MM.1S (cell line): ENCODE data around the gene TGM4.

ENCODE experiments used
- DNase-seq: peaks from one replicate; pipeline ENCODE4 v3.0.0-alpha.2; 2015
- H2AFZ ChIP-seq: fragments of 300-600 bp; sonication (generic); 2 replicates; pipeline ENCODE4 v1.6.0; 2016; ENCODE audit warnings: antibody characterized with exemption, low read length
- H3F3A ChIP-seq: fragments of 300-600 bp; sonication (generic); 2 replicates; pipeline ENCODE4 v1.6.1; 2016; ENCODE audit warnings: mild to moderate bottlenecking, antibody characterized with exemption, low read length, moderate library complexity, mixed read lengths; ENCODE audit not compliant: insufficient read depth
- H3K27ac ChIP-seq: fragments of 300-600 bp; sonication (generic); 2 replicates; pipeline ENCODE4 v1.5.1; 2016; ENCODE audit warnings: mild to moderate bottlenecking, low read length
- H3K27me3 ChIP-seq: fragments of 300-600 bp; sonication (generic); replicated peaks from 2 replicates; pipeline ENCODE4 v1.6.0; 2016; ENCODE audit warnings: low read length; ENCODE audit not compliant: insufficient read depth
- H3K36me3 ChIP-seq: fragments of 300-600 bp; sonication (generic); replicated peaks from 2 replicates; pipeline ENCODE4 v1.6.1; 2016; ENCODE audit warnings: mild to moderate bottlenecking, low read length, mixed read lengths; ENCODE audit not compliant: insufficient read depth
- H3K4me1 ChIP-seq: fragments of 300-600 bp; sonication (generic); 2 replicates; pipeline ENCODE4 v1.6.1; 2016; ENCODE audit warnings: low read length, mixed read lengths
- H3K4me2 ChIP-seq: fragments of 300-600 bp; sonication (generic); 2 replicates; pipeline ENCODE4 v1.6.0; 2016; ENCODE audit warnings: low read depth, low read length
- H3K4me3 ChIP-seq: fragments of 300-600 bp; sonication (generic); 2 replicates; pipeline ENCODE4 v1.5.1; 2016; ENCODE audit warnings: low read length, mixed read lengths
- H3K79me2 ChIP-seq: fragments of 300-600 bp; sonication (generic); 2 replicates; pipeline ENCODE4 v1.6.1; 2016; ENCODE audit warnings: mixed run types, low read length, mixed read lengths
- H3K9ac ChIP-seq: fragments of 300-600 bp; sonication (generic); 2 replicates; pipeline ENCODE4 v1.6.1; 2016; ENCODE audit warnings: low read length, mixed read lengths
- H3K9me2 ChIP-seq: fragments of 300-600 bp; sonication (generic); replicated peaks from 2 replicates; pipeline ENCODE4 v1.6.1; 2016; ENCODE audit warnings: mild to moderate bottlenecking, low read length, mixed read lengths; ENCODE audit not compliant: insufficient read depth
- H3K9me3 ChIP-seq: fragments of 300-600 bp; sonication (generic); replicated peaks from 2 replicates; pipeline ENCODE4 v1.6.1; 2016; ENCODE audit warnings: mild to moderate bottlenecking, low read length, mixed read lengths; ENCODE audit not compliant: insufficient read depth
- H4K20me1 ChIP-seq: fragments of 300-600 bp; sonication (generic); 2 replicates; pipeline ENCODE4 v1.6.1; 2016; ENCODE audit warnings: mild to moderate bottlenecking, low read length, moderate library complexity, mixed read lengths; ENCODE audit not compliant: insufficient read depth
- EZH2 ChIP-seq: fragments of 300-600 bp; sonication (generic); optimal IDR thresholded peaks from 2 replicates; pipeline ENCODE3; 2017; ENCODE audit warnings: low read depth, mild to moderate bottlenecking, antibody characterized with exemption, low read length, mixed read lengths
- EZH2phosphoT487 ChIP-seq: fragments of 300-600 bp; sonication (generic); IDR thresholded peaks from 2 replicates; pipeline ENCODE4 v1.6.1; 2018; ENCODE audit warnings: antibody characterized with exemption, low read length
- TF ChIP-seq, protein P1 (sequence below): fragments of 300-600 bp; sonication (generic); IDR thresholded peaks from 2 replicates; pipeline ENCODE4 v1.5.1; 2016; ENCODE audit warnings: antibody characterized with exemption, low read length, mixed read lengths

TGM4 gene

DNA sequence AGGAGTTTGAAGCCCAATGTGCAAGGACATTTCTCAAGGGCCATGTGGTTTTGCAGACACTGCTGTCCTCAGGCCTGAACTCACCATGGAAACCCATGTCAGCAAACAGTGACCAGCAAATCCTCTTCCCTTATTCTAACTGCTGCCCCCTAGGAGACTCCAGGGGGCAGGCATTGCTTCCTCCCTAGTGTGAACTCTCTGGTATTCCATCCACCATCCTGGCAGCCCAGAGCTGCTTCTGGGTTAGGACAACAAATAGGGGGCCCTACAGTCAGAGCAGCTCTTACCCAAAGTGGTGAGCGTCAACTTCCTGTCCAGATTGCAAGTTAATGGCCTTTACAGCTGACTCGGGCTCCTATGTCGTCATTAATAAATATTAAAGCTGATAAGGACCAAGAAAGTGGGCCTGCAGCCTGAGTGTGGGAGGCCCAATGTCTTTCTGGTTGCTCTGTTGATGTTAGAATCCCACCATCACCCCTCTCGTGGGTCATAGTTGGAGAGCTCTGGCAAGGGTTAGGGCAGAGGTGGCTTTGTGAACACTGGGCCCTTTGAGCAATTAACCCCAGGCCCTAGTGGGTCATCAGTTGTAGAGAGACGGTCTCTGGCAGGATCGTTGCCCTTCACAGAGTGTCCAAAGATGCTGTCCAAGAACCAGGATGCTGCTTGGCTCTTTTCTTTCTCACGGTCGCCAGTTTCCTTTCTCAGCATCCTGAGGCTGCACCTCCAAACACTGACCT lies 41.5 kb downstream of the TGM4 start:
- no peaks in the 10 kb centered on the region for H3K9me3 ChIP-seq
- H3K4me3 ChIP-seq, result no peak overlapping the region
- no peak overlapping the region for H3K9ac ChIP-seq
- no peak for DNase-seq
- H3K27me3 ChIP-seq, result no peaks in the 10 kb centered on the region
- no peaks in the 10 kb centered on the region for H3K79me2 ChIP-seq
- H3K4me2 ChIP-seq, result no peak overlapping the region
- H3K36me3 ChIP-seq, result no peaks in the 10 kb centered on the region
- TF ChIP-seq EZH2phosphoT487, result no peak
- TF ChIP-seq, protein P1, sequence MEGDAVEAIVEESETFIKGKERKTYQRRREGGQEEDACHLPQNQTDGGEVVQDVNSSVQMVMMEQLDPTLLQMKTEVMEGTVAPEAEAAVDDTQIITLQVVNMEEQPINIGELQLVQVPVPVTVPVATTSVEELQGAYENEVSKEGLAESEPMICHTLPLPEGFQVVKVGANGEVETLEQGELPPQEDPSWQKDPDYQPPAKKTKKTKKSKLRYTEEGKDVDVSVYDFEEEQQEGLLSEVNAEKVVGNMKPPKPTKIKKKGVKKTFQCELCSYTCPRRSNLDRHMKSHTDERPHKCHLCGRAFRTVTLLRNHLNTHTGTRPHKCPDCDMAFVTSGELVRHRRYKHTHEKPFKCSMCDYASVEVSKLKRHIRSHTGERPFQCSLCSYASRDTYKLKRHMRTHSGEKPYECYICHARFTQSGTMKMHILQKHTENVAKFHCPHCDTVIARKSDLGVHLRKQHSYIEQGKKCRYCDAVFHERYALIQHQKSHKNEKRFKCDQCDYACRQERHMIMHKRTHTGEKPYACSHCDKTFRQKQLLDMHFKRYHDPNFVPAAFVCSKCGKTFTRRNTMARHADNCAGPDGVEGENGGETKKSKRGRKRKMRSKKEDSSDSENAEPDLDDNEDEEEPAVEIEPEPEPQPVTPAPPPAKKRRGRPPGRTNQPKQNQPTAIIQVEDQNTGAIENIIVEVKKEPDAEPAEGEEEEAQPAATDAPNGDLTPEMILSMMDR, result no peak
- H4K20me1 ChIP-seq, result no peaks in the 10 kb centered on the region
- H3K27ac ChIP-seq, result no peak overlapping the region
- no peak overlapping the region for H2AFZ ChIP-seq
- no peaks in the 10 kb centered on the region for H3F3A ChIP-seq
- no peaks in the 10 kb centered on the region for H3K4me1 ChIP-seq
- no peaks in the 10 kb centered on the region for H3K9me2 ChIP-seq

DNA sequence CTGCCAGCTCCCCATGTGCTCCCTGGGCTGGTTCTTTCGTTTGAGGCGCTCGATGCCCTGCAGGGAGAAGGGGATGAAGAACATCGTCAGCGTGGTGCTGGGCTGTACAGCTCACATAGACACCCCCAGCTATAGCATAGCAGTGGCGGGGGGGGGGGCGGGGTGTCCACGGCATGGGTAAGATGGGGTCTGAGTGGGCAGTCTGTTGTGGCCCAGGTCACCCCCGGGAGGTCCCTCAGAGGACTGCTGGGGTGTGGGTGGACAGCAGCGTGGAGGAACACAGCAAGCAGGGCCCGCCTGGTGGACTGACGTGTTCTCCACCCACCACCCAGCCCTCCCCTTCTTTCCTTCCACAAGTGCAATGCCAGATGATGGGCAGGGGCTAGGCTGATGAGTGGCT lies 43.7 kb downstream of the TGM4 start:
- Histone ChIP-seq H2AFZ (no peak overlapping the region), H3K9me3 (no peaks in the 10 kb centered on the region), H3K4me1 (no peaks in the 10 kb centered on the region), H3K79me2 (no peaks in the 10 kb centered on the region), H3K4me2 (no peak overlapping the region), H3K9me2 (no peaks in the 10 kb centered on the region), H3F3A (no peaks in the 10 kb centered on the region), H3K9ac (no peak overlapping the region), H3K27ac (no peak overlapping the region), H3K4me3 (no peak overlapping the region), H3K27me3 (no peaks in the 10 kb centered on the region), H4K20me1 (no peaks in the 10 kb centered on the region), H3K36me3 (no peaks in the 10 kb centered on the region)
- DNase-seq, result no peak
- TF ChIP-seq EZH2 (no peak), EZH2phosphoT487 (no peak)
- TF ChIP-seq, protein P1, result no peak

- no peak overlapping the region for H3K4me2 ChIP-seq
- no peak for DNase-seq
- TF ChIP-seq EZH2phosphoT487 (no peak), EZH2 (no peak)
- TF ChIP-seq, protein P1, result no peak
- H3K36me3 ChIP-seq, result no peaks in the 10 kb centered on the region
- H3K4me1 ChIP-seq, result no peaks in the 10 kb centered on the region
- H3K9me3 ChIP-seq, result no peaks in the 10 kb centered on the region
- H3K27me3 ChIP-seq, result no peaks in the 10 kb centered on the region
- H3K27ac ChIP-seq, result no peak overlapping the region
- no peak overlapping the region for H3K9ac ChIP-seq
- H4K20me1 ChIP-seq, result no peaks in the 10 kb centered on the region
- H3F3A ChIP-seq, result no peaks in the 10 kb centered on the region
- no peak overlapping the region for H2AFZ ChIP-seq
- H3K4me3 ChIP-seq, result no peak overlapping the region
- no peaks in the 10 kb centered on the region for H3K9me2 ChIP-seq
- no peaks in the 10 kb centered on the region for H3K79me2 ChIP-seq
Observed at GRCh38 chr3:44918581-44918980, 44.2 kb downstream of the TGM4 start.
